H9 (cell line): ENCODE data around the gene ARMS2. TPM values are rescaled to one million over a fixed set of nuclear protein-coding genes. Genes with fewer than 3 reads are reported as not detected.

ENCODE experiments used
- DNase-seq: peaks from one replicate; pipeline ENCODE4 v3.0.0-alpha.2; 2017
- H2AFZ ChIP-seq: one replicate; pipeline ENCODE4 v1.6.1; 2013; ENCODE audit warnings: mild to moderate bottlenecking, low read length, control low read depth, moderate library complexity
- H2AK5ac ChIP-seq: 2 replicates; pipeline ENCODE4 v1.6.1; 2013; ENCODE audit warnings: low read length, control low read depth, mixed read lengths; ENCODE audit not compliant: insufficient read length
- H2BK120ac ChIP-seq: one replicate; pipeline ENCODE4 v1.6.1; 2013; ENCODE audit warnings: low read depth, mild to moderate bottlenecking, low read length, control low read depth, inconsistent platforms; ENCODE audit not compliant: poor library complexity, severe bottlenecking
- H2BK12ac ChIP-seq: 2 replicates; pipeline ENCODE4 v1.6.1; 2013; ENCODE audit warnings: low read length, control low read depth, mixed read lengths, low read depth; ENCODE audit not compliant: insufficient read length
- H2BK15ac ChIP-seq: 2 replicates; pipeline ENCODE4 v1.6.1; 2013; ENCODE audit warnings: low read depth, low read length, control low read depth
- H2BK20ac ChIP-seq: one replicate; pipeline ENCODE4 v1.6.1; 2013; ENCODE audit warnings: low read depth, mild to moderate bottlenecking, low read length, control low read depth, inconsistent platforms; ENCODE audit not compliant: poor library complexity, severe bottlenecking
- H2BK5ac ChIP-seq: 2 replicates; pipeline ENCODE4 v1.6.1; 2013; ENCODE audit warnings: low read length, control low read depth, mixed read lengths; ENCODE audit not compliant: insufficient read length
- H3K14ac ChIP-seq: 2 replicates; pipeline ENCODE4 v1.6.1; 2013; ENCODE audit warnings: low read length, control low read depth; ENCODE audit not compliant: insufficient read depth
- H3K18ac ChIP-seq: 2 replicates; pipeline ENCODE4 v1.6.1; 2013; ENCODE audit warnings: low read depth, mild to moderate bottlenecking, mixed read lengths, low read length, control low read depth; ENCODE audit not compliant: insufficient read length
- H3K23ac ChIP-seq: 2 replicates; pipeline ENCODE4 v1.6.1; 2013; ENCODE audit warnings: low read length, control low read depth, mixed read lengths, low read depth; ENCODE audit not compliant: insufficient read length
- H3K23me2 ChIP-seq: 2 replicates; pipeline ENCODE4 v1.6.1; 2013; ENCODE audit warnings: low read depth, mild to moderate bottlenecking, mixed read lengths, low read length, control low read depth; ENCODE audit not compliant: insufficient read length, poor library complexity, severe bottlenecking
- H3K27ac ChIP-seq: 2 replicates; pipeline ENCODE4 v1.5.1; 2013; ENCODE audit warnings: low read length, control low read depth, mixed read lengths, low read depth; ENCODE audit not compliant: insufficient read length
- H3K27me3 ChIP-seq: 2 replicates; pipeline ENCODE4 v1.6.1; 2013; ENCODE audit warnings: low read length, control low read depth, inconsistent platforms; ENCODE audit not compliant: insufficient read depth
- H3K4ac ChIP-seq: 2 replicates; pipeline ENCODE4 v1.6.1; 2013; ENCODE audit warnings: low read depth, mild to moderate bottlenecking, control low read depth, inconsistent platforms, low read length, moderate library complexity
- H3K4me1 ChIP-seq: 2 replicates; pipeline ENCODE4 v1.6.1; 2013; ENCODE audit warnings: low read length, control low read depth, inconsistent platforms; ENCODE audit not compliant: insufficient read depth
- H3K4me2 ChIP-seq: 2 replicates; pipeline ENCODE4 v1.6.1; 2013; ENCODE audit warnings: low read length, control low read depth, mixed read lengths; ENCODE audit not compliant: insufficient read length, insufficient read depth
- H3K56ac ChIP-seq: 2 replicates; pipeline ENCODE4 v1.6.1; 2013; ENCODE audit warnings: low read depth, mild to moderate bottlenecking, mixed read lengths, low read length, control low read depth; ENCODE audit not compliant: insufficient read length
- H3K79me1 ChIP-seq: 2 replicates; pipeline ENCODE4 v1.6.1; 2013; ENCODE audit warnings: low read depth, mild to moderate bottlenecking, moderate library complexity, low read length, control low read depth, inconsistent platforms; ENCODE audit not compliant: insufficient read depth, poor library complexity, severe bottlenecking
- H3K79me2 ChIP-seq: 2 replicates; pipeline ENCODE4 v1.6.1; 2013; ENCODE audit warnings: low read length, control low read depth, inconsistent platforms; ENCODE audit not compliant: insufficient read depth
- H3K9ac ChIP-seq: 2 replicates; pipeline ENCODE4 v1.6.1; 2013; ENCODE audit warnings: low read length, control low read depth, mixed read lengths; ENCODE audit not compliant: insufficient read length; ENCODE audit errors: extremely low read depth
- H3K9me3 ChIP-seq: one replicate; pipeline ENCODE4 v1.6.1; 2013; ENCODE audit warnings: low read depth, low read length, inconsistent platforms; ENCODE audit not compliant: control insufficient read depth
- H3T11ph ChIP-seq: one replicate; pipeline ENCODE4 v1.6.1; 2013; ENCODE audit warnings: mild to moderate bottlenecking, low read length, control low read depth, inconsistent platforms
- H4K20me1 ChIP-seq: one replicate; pipeline ENCODE4 v1.6.1; 2013; ENCODE audit not compliant: control insufficient read depth, insufficient read length, insufficient read depth
- H4K5ac ChIP-seq: 2 replicates; pipeline ENCODE4 v1.6.1; 2013; ENCODE audit warnings: low read depth, mild to moderate bottlenecking, mixed read lengths, low read length, control low read depth; ENCODE audit not compliant: insufficient read length
- H4K8ac ChIP-seq: replicated peaks from 2 replicates; pipeline ENCODE4 v1.6.1; 2013; ENCODE audit warnings: low read length, control low read depth, mixed read lengths, low read depth; ENCODE audit not compliant: insufficient read length
- H4K91ac ChIP-seq: 2 replicates; pipeline ENCODE4 v1.6.1; 2013; ENCODE audit warnings: low read depth, mild to moderate bottlenecking, moderate library complexity, mixed read lengths, low read length, control low read depth; ENCODE audit not compliant: insufficient read length
- H3K27ac Mint-ChIP-seq, 3 experiments: 2 replicates in 2 of 3; 3 replicates in 1 of 3; pipeline ENCODE4 v1.8.0; 2020 to 2021; ENCODE audit warnings: mixed read lengths in 3 of 3, mild to moderate bottlenecking in 1 of 3, moderate library complexity in 1 of 3
- H3K27me3 Mint-ChIP-seq: 2 replicates; pipeline ENCODE4 v1.8.0; 2021; ENCODE audit warnings: low read depth, mild to moderate bottlenecking, moderate library complexity, mixed read lengths
- H3K36me3 Mint-ChIP-seq, 3 experiments: 2 replicates in 2 of 3; 3 replicates in 1 of 3; pipeline ENCODE4 v1.8.0; 2020 to 2021; ENCODE audit warnings: low read depth in 3 of 3, mixed read lengths in 3 of 3; ENCODE audit not compliant: insufficient read depth in 1 of 3
- H3K4me1 Mint-ChIP-seq, 2 experiments: 2 replicates each; pipeline ENCODE4 v1.8.0; 2020; ENCODE audit warnings: mixed read lengths in 2 of 2
- H3K4me3 Mint-ChIP-seq, 2 experiments: 2 replicates in 1 of 2; 3 replicates in 1 of 2; pipeline ENCODE4 v1.8.0; 2020 to 2021; ENCODE audit warnings: mild to moderate bottlenecking in 2 of 2, mixed read lengths in 2 of 2, moderate library complexity in 1 of 2
- H3K9me3 Mint-ChIP-seq, 2 experiments: 2 replicates in 1 of 2; 3 replicates in 1 of 2; pipeline ENCODE4 v1.8.0; 2020; ENCODE audit warnings: mild to moderate bottlenecking in 2 of 2, mixed read lengths in 2 of 2, moderate library complexity in 1 of 2
- WGBS: extraction: QIAGEN DNeasy Blood & Tissue Kit; methylation state at CpG from one replicate; pipeline ENCODE4 v1.1.7; 2013; ENCODE audit warnings: missing lambda C conversion rate, low lambda C conversion rate, mixed read lengths; ENCODE audit not compliant: insufficient read length; ENCODE audit errors: extremely low coverage; 5-methylcytosine and 5-hydroxymethylcytosine counted together
- long read RNA-seq: library from polyadenylated mRNA; unstranded; transcript quantifications from one replicate; pipeline ENCODE4 v2.0.0, GENCODE V29; 2020
- total RNA-seq: library from RNA; stranded (reverse); gene quantifications from 2 replicates; pipeline ENCODE4 v1.2.1, GENCODE V29; 2021
- TF ChIP-seq, protein P1 (sequence below): fragments of 200-600 bp; sonication (generic); conservative IDR thresholded peaks from 3 replicates; pipeline ENCODE4 v1.8.0; 2021; ENCODE audit warnings: antibody characterized with exemption, mild to moderate bottlenecking

ARMS2 gene
- not detected in 2 replicates for total RNA-seq
- long read RNA-seq, result 0 reads

- Histone ChIP-seq H2BK5ac (no peak within 1 kb of the TSS), H3K9me3 (no peaks in the 10 kb centered on the region), H2BK12ac (no peak within 1 kb of the TSS), H2AFZ (no peak within 1 kb of the TSS), H3K27ac (no peak within 1 kb of the TSS), H3K4ac (no peak within 1 kb of the TSS), H3K79me2 (no peaks in the 10 kb centered on the region), H2BK15ac (no peak within 1 kb of the TSS), H4K20me1 (no peaks in the 10 kb centered on the region), H3K9ac (no peak within 1 kb of the TSS), H2BK120ac (no peak within 1 kb of the TSS), H4K8ac (no peak within 1 kb of the TSS), H3K4me2 (no peak within 1 kb of the TSS), H4K5ac (no peak within 1 kb of the TSS), H3K4me1 (no peaks in the 10 kb centered on the region), H4K91ac (no peak within 1 kb of the TSS), H3K23me2 (no peaks in the 10 kb centered on the region), H3K14ac (no peak within 1 kb of the TSS), H3K18ac (no peak within 1 kb of the TSS), H3K56ac (no peak within 1 kb of the TSS), H3K23ac (no peak within 1 kb of the TSS), H2BK20ac (no peak within 1 kb of the TSS), H2AK5ac (no peak within 1 kb of the TSS), H3K27me3 (no peaks in the 10 kb centered on the region), H3T11ph (no peak within 1 kb of the TSS), H3K79me1 (no peaks in the 10 kb centered on the region)
- H3K36me3 Mint-ChIP-seq, result no peaks in the 10 kb centered on the region
- no peak within 1 kb of the TSS for H3K27ac Mint-ChIP-seq
- peaks cover 8 to 11% of the 10 kb centered on the region in 2 experiments for H3K4me1 Mint-ChIP-seq
- H3K4me3 Mint-ChIP-seq, result no peak within 1 kb of the TSS
- H3K27me3 Mint-ChIP-seq, result peaks cover 22% of the 10 kb centered on the region
- DNase-seq, result no peak
- TF ChIP-seq, protein P1, sequence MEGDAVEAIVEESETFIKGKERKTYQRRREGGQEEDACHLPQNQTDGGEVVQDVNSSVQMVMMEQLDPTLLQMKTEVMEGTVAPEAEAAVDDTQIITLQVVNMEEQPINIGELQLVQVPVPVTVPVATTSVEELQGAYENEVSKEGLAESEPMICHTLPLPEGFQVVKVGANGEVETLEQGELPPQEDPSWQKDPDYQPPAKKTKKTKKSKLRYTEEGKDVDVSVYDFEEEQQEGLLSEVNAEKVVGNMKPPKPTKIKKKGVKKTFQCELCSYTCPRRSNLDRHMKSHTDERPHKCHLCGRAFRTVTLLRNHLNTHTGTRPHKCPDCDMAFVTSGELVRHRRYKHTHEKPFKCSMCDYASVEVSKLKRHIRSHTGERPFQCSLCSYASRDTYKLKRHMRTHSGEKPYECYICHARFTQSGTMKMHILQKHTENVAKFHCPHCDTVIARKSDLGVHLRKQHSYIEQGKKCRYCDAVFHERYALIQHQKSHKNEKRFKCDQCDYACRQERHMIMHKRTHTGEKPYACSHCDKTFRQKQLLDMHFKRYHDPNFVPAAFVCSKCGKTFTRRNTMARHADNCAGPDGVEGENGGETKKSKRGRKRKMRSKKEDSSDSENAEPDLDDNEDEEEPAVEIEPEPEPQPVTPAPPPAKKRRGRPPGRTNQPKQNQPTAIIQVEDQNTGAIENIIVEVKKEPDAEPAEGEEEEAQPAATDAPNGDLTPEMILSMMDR, result no peak
- WGBS, result no CpG with 5 or more reads among the region's 7 CpGs
- no peaks in the 10 kb centered on the region for H3K9me3 Mint-ChIP-seq
These were observed at the start of gene ARMS2 for GRCh38 chr10:122454603-122455080. ARMS2 (plus strand) TSS chr10:122454653; CDS start chr10:122454728, 75 bp downstream.
